HepG2 (cell line): Measurements from ENCODE around the gene RASD1. TPM values are rescaled to one million over a fixed set of nuclear protein-coding genes. Genes with fewer than 3 reads are reported as not detected.
A peak's percentile ranks its signal among the peaks of the same experiment; 100 is the strongest.

Experiments used
- DMAP1 ChIP-seq: IDR thresholded peaks from 2 replicates; pipeline ENCODE4 v1.6.1; 2016
- MED1 ChIP-seq: sonication (generic); formaldehyde crosslinking; IDR thresholded peaks from 2 replicates; pipeline ENCODE4 v1.4.0; 2020; ENCODE audit warnings: missing genetic modification reagents
- PITX1 ChIP-seq: sonication (generic); formaldehyde crosslinking; IDR thresholded peaks from 2 replicates; pipeline ENCODE4 v1.5.1; 2020; ENCODE audit warnings: mild to moderate bottlenecking, missing genetic modification reagents
- RELA ChIP-seq: sonication (generic); formaldehyde crosslinking; IDR thresholded peaks from 2 replicates; pipeline ENCODE4 v1.4.0; 2020; ENCODE audit warnings: missing genetic modification reagents
- TAF1 ChIP-seq: sonication (generic); formaldehyde crosslinking; IDR thresholded peaks from 2 replicates; pipeline ENCODE4 v1.4.0; 2020; ENCODE audit warnings: missing genetic modification reagents
- YEATS2 ChIP-seq: sonication (generic); formaldehyde crosslinking; IDR thresholded peaks from 2 replicates; pipeline ENCODE4 v1.4.0; 2020; ENCODE audit warnings: missing genetic modification reagents, borderline replicate concordance
- ZIK1 ChIP-seq: sonication (generic); formaldehyde crosslinking; IDR thresholded peaks from 2 replicates; pipeline ENCODE4 v1.5.0; 2020; ENCODE audit warnings: mild to moderate bottlenecking, low read depth, missing genetic modification reagents, borderline replicate concordance
- ZMYM3 ChIP-seq: sonication (generic); formaldehyde crosslinking; IDR thresholded peaks from 2 replicates; pipeline ENCODE4 v1.5.1; 2020; ENCODE audit warnings: mild to moderate bottlenecking, missing genetic modification reagents
- ZNF460 ChIP-seq: sonication (generic); formaldehyde crosslinking; IDR thresholded peaks from 2 replicates; pipeline ENCODE4 v1.5.1; 2020; ENCODE audit warnings: missing genetic modification reagents, mild to moderate bottlenecking, borderline replicate concordance
- ZNF546 ChIP-seq: sonication (generic); formaldehyde crosslinking; conservative IDR thresholded peaks from 2 replicates; pipeline ENCODE4 v1.8.1; 2023; ENCODE audit warnings: mild to moderate bottlenecking, missing genetic modification reagents
- ZSCAN22 ChIP-seq: sonication (generic); formaldehyde crosslinking; IDR thresholded peaks from 2 replicates; pipeline ENCODE4 v1.4.0; 2020; ENCODE audit warnings: mild to moderate bottlenecking, missing genetic modification reagents
- polyA plus RNA-seq, 8 experiments: library from polyadenylated mRNA; depleted of rRNA in 3 of 8; stranded (reverse) in 7 of 8; unstranded in 1 of 8; fragments of >200 nt; fragmentation: Illumina TruSeq in 4 of 8; extraction: Trizol in 4 of 8; gene quantifications; 2 replicates each; pipeline versions ENCODE4 v1.2.1 to v1.2.3, GENCODE V29; 2011 to 2016; ENCODE audit warnings: low read depth in 4 of 8, missing spikeins in 1 of 8, mixed read lengths in 1 of 8; ENCODE audit not compliant: insufficient read depth in 1 of 8
- total RNA-seq, 5 experiments: library from RNA; depleted of rRNA; stranded (reverse); fragments of >200 nt; fragmentation: Illumina TruSeq; extraction: Trizol; gene quantifications; 2 replicates each; pipeline ENCODE4 v1.2.3, GENCODE V29; 2016; ENCODE audit warnings: low read depth in 1 of 5
- TF ChIP-seq, protein P1 (sequence below): sonication (generic); formaldehyde crosslinking; conservative IDR thresholded peaks from 2 replicates; pipeline ENCODE4 v1.8.1; 2023; ENCODE audit warnings: missing genetic modification reagents
- TF ChIP-seq, protein P2 (sequence below): sonication (generic); formaldehyde crosslinking; conservative IDR thresholded peaks from 2 replicates; pipeline ENCODE4 v1.4.0; 2020; ENCODE audit warnings: missing genetic modification reagents
- TF ChIP-seq, protein P3 (sequence below): fragments of 450-650 bp; IDR thresholded peaks from 2 replicates; pipeline ENCODE4 v1.6.1; 2017; ENCODE audit warnings: mild to moderate bottlenecking
- TF ChIP-seq, protein P4 (sequence below): sonication (generic); formaldehyde crosslinking; IDR thresholded peaks from 2 replicates; pipeline ENCODE4 v1.5.1; 2020; ENCODE audit warnings: mild to moderate bottlenecking, missing genetic modification reagents, borderline replicate concordance
- TF ChIP-seq, protein P5 (sequence below): sonication (generic); formaldehyde crosslinking; IDR thresholded peaks from 2 replicates; pipeline ENCODE4 v1.5.0; 2020; ENCODE audit warnings: mild to moderate bottlenecking, low read depth, missing genetic modification reagents, borderline replicate concordance

RASD1 gene
- total and polyA plus RNA-seq, 2 of the 13 experiments (the other 11 are each of a cell fraction or from before 2014, with no cell fraction given) = 1.6 to 4.2 TPM

DNA sequence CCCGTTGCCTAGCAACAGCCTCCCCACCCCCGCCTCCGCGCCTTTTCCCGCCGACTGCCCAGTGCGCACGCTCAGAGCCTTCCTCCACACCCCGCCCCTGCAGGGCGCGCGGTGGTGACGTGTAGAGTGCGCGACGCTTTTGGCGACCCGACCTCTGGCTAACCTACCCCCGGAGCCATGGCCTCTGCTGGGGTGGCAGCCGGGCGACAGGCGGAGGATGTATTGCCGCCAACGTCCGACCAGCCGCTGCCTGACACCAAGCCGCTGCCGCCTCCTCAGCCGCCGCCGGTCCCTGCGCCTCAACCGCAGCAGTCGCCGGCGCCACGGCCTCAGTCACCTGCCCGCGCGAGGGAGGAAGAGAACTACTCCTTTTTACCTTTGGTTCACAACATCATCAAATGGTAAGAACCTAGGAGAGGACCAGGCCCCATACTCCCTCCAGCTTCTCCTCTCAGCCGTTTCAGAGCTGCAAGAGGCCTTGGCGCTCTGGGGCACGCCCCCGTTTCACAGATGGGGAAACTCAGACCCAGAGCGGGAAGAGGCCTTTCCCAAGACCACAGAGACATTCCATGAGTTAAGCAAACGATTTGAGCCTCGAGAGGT is 19.2 kb downstream of the RASD1 start, which contains the start of gene MED9 (continued):
- TF ChIP-seq, protein P1, sequence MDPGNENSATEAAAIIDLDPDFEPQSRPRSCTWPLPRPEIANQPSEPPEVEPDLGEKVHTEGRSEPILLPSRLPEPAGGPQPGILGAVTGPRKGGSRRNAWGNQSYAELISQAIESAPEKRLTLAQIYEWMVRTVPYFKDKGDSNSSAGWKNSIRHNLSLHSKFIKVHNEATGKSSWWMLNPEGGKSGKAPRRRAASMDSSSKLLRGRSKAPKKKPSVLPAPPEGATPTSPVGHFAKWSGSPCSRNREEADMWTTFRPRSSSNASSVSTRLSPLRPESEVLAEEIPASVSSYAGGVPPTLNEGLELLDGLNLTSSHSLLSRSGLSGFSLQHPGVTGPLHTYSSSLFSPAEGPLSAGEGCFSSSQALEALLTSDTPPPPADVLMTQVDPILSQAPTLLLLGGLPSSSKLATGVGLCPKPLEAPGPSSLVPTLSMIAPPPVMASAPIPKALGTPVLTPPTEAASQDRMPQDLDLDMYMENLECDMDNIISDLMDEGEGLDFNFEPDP (CRISPR knock-in tag) = 0 out of 2 replicates have a peak, but pooled peaks have one; percentile 24
- TF ChIP-seq, protein P2, sequence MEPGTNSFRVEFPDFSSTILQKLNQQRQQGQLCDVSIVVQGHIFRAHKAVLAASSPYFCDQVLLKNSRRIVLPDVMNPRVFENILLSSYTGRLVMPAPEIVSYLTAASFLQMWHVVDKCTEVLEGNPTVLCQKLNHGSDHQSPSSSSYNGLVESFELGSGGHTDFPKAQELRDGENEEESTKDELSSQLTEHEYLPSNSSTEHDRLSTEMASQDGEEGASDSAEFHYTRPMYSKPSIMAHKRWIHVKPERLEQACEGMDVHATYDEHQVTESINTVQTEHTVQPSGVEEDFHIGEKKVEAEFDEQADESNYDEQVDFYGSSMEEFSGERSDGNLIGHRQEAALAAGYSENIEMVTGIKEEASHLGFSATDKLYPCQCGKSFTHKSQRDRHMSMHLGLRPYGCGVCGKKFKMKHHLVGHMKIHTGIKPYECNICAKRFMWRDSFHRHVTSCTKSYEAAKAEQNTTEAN (CRISPR knock-in tag) = no peak
- no peak for TF ChIP-seq ZNF460
- peak; percentile 72; the same call in 1 of the 2 replicates for TF ChIP-seq RELA (CRISPR knock-in tag)
- TF ChIP-seq, protein P3, sequence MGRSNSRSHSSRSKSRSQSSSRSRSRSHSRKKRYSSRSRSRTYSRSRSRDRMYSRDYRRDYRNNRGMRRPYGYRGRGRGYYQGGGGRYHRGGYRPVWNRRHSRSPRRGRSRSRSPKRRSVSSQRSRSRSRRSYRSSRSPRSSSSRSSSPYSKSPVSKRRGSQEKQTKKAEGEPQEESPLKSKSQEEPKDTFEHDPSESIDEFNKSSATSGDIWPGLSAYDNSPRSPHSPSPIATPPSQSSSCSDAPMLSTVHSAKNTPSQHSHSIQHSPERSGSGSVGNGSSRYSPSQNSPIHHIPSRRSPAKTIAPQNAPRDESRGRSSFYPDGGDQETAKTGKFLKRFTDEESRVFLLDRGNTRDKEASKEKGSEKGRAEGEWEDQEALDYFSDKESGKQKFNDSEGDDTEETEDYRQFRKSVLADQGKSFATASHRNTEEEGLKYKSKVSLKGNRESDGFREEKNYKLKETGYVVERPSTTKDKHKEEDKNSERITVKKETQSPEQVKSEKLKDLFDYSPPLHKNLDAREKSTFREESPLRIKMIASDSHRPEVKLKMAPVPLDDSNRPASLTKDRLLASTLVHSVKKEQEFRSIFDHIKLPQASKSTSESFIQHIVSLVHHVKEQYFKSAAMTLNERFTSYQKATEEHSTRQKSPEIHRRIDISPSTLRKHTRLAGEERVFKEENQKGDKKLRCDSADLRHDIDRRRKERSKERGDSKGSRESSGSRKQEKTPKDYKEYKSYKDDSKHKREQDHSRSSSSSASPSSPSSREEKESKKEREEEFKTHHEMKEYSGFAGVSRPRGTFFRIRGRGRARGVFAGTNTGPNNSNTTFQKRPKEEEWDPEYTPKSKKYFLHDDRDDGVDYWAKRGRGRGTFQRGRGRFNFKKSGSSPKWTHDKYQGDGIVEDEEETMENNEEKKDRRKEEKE = no peak
- TF ChIP-seq, protein P4, sequence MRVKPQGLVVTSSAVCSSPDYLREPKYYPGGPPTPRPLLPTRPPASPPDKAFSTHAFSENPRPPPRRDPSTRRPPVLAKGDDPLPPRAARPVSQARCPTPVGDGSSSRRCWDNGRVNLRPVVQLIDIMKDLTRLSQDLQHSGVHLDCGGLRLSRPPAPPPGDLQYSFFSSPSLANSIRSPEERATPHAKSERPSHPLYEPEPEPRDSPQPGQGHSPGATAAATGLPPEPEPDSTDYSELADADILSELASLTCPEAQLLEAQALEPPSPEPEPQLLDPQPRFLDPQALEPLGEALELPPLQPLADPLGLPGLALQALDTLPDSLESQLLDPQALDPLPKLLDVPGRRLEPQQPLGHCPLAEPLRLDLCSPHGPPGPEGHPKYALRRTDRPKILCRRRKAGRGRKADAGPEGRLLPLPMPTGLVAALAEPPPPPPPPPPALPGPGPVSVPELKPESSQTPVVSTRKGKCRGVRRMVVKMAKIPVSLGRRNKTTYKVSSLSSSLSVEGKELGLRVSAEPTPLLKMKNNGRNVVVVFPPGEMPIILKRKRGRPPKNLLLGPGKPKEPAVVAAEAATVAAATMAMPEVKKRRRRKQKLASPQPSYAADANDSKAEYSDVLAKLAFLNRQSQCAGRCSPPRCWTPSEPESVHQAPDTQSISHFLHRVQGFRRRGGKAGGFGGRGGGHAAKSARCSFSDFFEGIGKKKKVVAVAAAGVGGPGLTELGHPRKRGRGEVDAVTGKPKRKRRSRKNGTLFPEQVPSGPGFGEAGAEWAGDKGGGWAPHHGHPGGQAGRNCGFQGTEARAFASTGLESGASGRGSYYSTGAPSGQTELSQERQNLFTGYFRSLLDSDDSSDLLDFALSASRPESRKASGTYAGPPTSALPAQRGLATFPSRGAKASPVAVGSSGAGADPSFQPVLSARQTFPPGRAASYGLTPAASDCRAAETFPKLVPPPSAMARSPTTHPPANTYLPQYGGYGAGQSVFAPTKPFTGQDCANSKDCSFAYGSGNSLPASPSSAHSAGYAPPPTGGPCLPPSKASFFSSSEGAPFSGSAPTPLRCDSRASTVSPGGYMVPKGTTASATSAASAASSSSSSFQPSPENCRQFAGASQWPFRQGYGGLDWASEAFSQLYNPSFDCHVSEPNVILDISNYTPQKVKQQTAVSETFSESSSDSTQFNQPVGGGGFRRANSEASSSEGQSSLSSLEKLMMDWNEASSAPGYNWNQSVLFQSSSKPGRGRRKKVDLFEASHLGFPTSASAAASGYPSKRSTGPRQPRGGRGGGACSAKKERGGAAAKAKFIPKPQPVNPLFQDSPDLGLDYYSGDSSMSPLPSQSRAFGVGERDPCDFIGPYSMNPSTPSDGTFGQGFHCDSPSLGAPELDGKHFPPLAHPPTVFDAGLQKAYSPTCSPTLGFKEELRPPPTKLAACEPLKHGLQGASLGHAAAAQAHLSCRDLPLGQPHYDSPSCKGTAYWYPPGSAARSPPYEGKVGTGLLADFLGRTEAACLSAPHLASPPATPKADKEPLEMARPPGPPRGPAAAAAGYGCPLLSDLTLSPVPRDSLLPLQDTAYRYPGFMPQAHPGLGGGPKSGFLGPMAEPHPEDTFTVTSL (CRISPR knock-in tag) = no peak
- peak; percentile 65 for TF ChIP-seq MED1 (CRISPR knock-in tag)
- TF ChIP-seq ZMYM3 (CRISPR knock-in tag) = peak; percentile 62
- TF ChIP-seq DMAP1 = peak; percentile 73
- TF ChIP-seq, protein P5, sequence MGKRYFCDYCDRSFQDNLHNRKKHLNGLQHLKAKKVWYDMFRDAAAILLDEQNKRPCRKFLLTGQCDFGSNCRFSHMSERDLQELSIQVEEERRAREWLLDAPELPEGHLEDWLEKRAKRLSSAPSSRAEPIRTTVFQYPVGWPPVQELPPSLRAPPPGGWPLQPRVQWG (CRISPR knock-in tag) = no peak
- TF ChIP-seq PITX1 (CRISPR knock-in tag) = peak; percentile 73
- TF ChIP-seq YEATS2 (CRISPR knock-in tag) = peak; percentile 89
- no peak; the same call in 1 of the 2 replicates for TF ChIP-seq ZNF546 (CRISPR knock-in tag)
- TF ChIP-seq TAF1 (CRISPR knock-in tag) = peak; percentile 88
- no peak for TF ChIP-seq ZSCAN22 (CRISPR knock-in tag)
- 0 out of 2 replicates have a peak, but pooled peaks have one; percentile 32 for TF ChIP-seq ZIK1 (CRISPR knock-in tag)
